Stimulated activated CD8-positive, alpha-beta memory T cell treated with anti-CD3 and anti-CD28 coated beads, Interleukin-7, amount 100 ng/mL, for 48 hours (primary cell): ENCODE results near the gene EXOC3.
"Not testable (repeated sequence)": the region's sequence is repeated elsewhere in the genome, so short reads cannot be mapped to it uniquely, and the experiment has no call there.

ENCODE experiments used
- DNase-seq, 2 donors: peaks; one replicate each; pipeline ENCODE4 v3.0.0-alpha.2; 2020; ENCODE audit warnings: low read depth in 1 of 2; ENCODE audit errors: extremely low read depth in 1 of 2

EXOC3 gene

GRCh38 chr5:472076-472655 lies 29.2 kb downstream of the EXOC3 start:
- peak in 1 of 2 donors; percentile 23 for DNase-seq

- peak; percentile 80 to 81 for DNase-seq
Measured at GRCh38 chr5:472656-473550, 29.9 kb downstream of the EXOC3 start.

- DNase-seq = no peak
Measured at GRCh38 chr5:473551-474192, 30.7 kb downstream of the EXOC3 start.

GRCh38 chr5:474232-474839 lies 31.4 kb downstream of the EXOC3 start:
- DNase-seq = not testable (repeated sequence)

GRCh38 chr5:474840-475661 lies 32.1 kb downstream of the EXOC3 start:
- DNase-seq = no peak

- DNase-seq = no peak
Measured at GRCh38 chr5:475704-476101, 32.7 kb downstream of the EXOC3 start.

GRCh38 chr5:476102-476813 lies 33.3 kb downstream of the EXOC3 start:
- no peak for DNase-seq

GRCh38 chr5:476814-477175 lies 33.8 kb downstream of the EXOC3 start:
- no peak for DNase-seq

GRCh38 chr5:477247-477646 lies 34.3 kb downstream of the EXOC3 start:
- DNase-seq = no peak

- DNase-seq = no peak
Measured at GRCh38 chr5:477871-478270, 34.9 kb downstream of the EXOC3 start.

GRCh38 chr5:478369-478981 lies 35.5 kb downstream of the EXOC3 start:
- no peak for DNase-seq

GRCh38 chr5:478982-479535 lies 36.1 kb downstream of the EXOC3 start:
- DNase-seq = no peak

GRCh38 chr5:479566-480319 lies 36.8 kb downstream of the EXOC3 start:
- no peak for DNase-seq

GRCh38 chr5:481347-481746 lies 38.4 kb downstream of the EXOC3 start:
- no peak for DNase-seq

- no peak for DNase-seq
Measured at GRCh38 chr5:482021-482420, 39.0 kb downstream of the EXOC3 start.

- no peak for DNase-seq
Measured at GRCh38 chr5:482506-482905, 39.5 kb downstream of the EXOC3 start.

GRCh38 chr5:483011-483410 lies 40.0 kb downstream of the EXOC3 start:
- no peak for DNase-seq

GRCh38 chr5:483434-484140 lies 40.6 kb downstream of the EXOC3 start:
- DNase-seq = no peak
